ENCODE measurements around the gene NPHS2. TPM values are rescaled to one million over a fixed set of nuclear protein-coding genes. Genes with fewer than 3 reads are reported as not detected.

NPHS2 gene
- total and polyA plus RNA-seq, 2 donors from 2014 or later = 1.2 to 446 TPM

DNA sequence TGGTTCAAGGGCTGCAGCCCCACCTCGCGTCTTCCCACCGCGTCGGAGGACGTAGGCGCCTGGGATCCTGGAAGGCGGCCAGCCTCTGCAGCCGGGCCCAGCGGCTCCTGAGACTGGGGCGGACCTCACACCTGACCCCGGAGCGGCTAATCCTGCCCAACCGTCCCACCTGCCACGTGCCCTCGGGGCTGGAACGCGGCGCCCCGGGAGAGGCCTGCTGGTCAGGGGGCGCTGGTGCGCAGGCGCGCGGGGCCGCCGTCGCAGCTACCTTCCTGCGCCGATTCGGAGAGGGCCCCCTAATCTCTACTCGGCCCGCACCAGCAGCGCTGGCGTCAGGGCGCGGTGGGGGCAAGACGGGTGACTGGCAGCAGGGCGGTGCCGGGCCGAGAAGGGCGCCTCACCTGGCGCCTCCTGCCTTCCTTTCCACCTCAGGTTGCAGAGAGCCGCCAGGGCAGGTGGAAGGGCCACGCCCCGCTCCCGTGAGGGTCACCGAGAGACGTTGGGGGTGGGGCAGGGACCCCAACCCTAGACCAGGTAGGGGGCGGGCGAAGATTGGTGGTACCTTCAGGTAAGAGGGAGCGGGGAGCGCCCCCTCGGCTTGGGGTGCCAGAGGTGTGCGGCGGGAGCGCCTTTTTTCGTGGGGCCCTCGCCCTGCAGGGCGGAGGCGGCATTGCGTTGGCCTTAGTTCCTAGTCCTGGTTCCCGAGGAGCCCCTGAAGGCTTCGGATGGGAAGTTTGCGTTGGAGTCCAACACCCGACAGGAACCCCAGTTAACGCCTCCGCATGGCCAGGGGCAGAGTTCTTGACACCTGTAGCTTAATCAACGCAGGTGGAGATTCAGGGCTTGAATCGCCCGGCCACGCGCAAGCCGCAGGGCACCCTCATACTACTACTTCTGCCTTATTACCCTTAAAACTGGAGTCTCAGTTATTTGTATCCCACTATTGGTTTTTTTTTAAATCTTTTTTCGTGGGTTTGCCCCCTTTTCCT, 16.1 kb upstream of the NPHS2 start, which contains the start of gene TDRD5:
TDRD5 (plus strand) TSS at position 241 of the 989 bp plus-strand sequence. CDS start 784 bp downstream, outside the sequence.
- Histone ChIP-seq H3K36me3 (ENCODE audit: control insufficient read depth in 2 of 3, insufficient read depth in 3 of 3, low read length in 3 of 3) (no peaks in the 10 kb centered on the region), H3K9me3 (ENCODE audit: control insufficient read depth in 2 of 3, insufficient read depth in 1 of 3, low read length in 3 of 3) (no peaks in the 10 kb centered on the region), H3K27ac (ENCODE audit: low read depth in 2 of 2, low read length in 2 of 2) (no peak within 1 kb of the TSS), H3K27me3 (ENCODE audit: control insufficient read depth, insufficient read depth, low read length) (peaks cover 2% of the 10 kb centered on the region), H3K4me1 (ENCODE audit: control insufficient read depth in 2 of 3, insufficient read depth in 2 of 3, low read depth in 1 of 3, low read length in 3 of 3) (peaks cover 0 to 2% (median 0%) of the 10 kb centered on the region in 3 donors), H3K9ac (ENCODE audit: low read length in 3 of 3) (no peak within 1 kb of the TSS), H3K4me3 (ENCODE audit: low read length in 3 of 3) (peak within 1 kb of the TSS in 2 of 3 donors; percentile 11 to 30)
- intact Hi-C loops (cut with DNase I) = no loop called here
- FAIRE-seq (no peak), DNase-seq (peak; percentile 58 to 80 (median 78))
- TF ChIP-seq, protein P1, sequence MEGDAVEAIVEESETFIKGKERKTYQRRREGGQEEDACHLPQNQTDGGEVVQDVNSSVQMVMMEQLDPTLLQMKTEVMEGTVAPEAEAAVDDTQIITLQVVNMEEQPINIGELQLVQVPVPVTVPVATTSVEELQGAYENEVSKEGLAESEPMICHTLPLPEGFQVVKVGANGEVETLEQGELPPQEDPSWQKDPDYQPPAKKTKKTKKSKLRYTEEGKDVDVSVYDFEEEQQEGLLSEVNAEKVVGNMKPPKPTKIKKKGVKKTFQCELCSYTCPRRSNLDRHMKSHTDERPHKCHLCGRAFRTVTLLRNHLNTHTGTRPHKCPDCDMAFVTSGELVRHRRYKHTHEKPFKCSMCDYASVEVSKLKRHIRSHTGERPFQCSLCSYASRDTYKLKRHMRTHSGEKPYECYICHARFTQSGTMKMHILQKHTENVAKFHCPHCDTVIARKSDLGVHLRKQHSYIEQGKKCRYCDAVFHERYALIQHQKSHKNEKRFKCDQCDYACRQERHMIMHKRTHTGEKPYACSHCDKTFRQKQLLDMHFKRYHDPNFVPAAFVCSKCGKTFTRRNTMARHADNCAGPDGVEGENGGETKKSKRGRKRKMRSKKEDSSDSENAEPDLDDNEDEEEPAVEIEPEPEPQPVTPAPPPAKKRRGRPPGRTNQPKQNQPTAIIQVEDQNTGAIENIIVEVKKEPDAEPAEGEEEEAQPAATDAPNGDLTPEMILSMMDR (IDR thresholded peaks at IDR 0.05; ENCODE audit: borderline replicate concordance, extremely low read depth, insufficient read depth) = no peak

DNA sequence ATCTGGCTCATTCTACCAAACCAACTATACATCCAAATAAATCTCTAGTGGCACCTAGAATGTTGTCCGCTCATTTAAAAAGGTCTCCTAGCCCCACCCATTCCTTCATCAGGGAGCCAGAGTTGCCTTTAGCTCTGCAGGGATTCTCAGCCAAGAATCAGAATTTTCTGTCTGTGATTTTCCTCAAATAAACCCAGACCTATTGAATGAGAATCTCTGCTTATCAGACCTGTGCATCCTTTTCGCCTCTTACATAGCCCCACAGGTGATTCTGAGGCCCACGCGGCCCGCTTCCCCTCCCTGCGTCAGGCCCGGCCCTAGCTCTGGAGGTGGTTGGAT, 15.5 kb upstream of the NPHS2 start:
- no peaks in the 10 kb centered on the region for H3K36me3 ChIP-seq (ENCODE audit: control insufficient read depth in 2 of 3, insufficient read depth in 3 of 3, low read length in 3 of 3)
- peaks cover 2% of the 10 kb centered on the region for H3K27me3 ChIP-seq (ENCODE audit: control insufficient read depth, insufficient read depth, low read length)
- peak overlapping the region in 2 of 3 donors; percentile 11 to 30 for H3K4me3 ChIP-seq (ENCODE audit: low read length in 3 of 3)
- peaks cover 0 to 2% (median 0%) of the 10 kb centered on the region in 3 donors for H3K4me1 ChIP-seq (ENCODE audit: control insufficient read depth in 2 of 3, insufficient read depth in 2 of 3, low read depth in 1 of 3, low read length in 3 of 3)
- H3K9ac ChIP-seq (ENCODE audit: low read length in 3 of 3) = no peak overlapping the region
- no peak overlapping the region for H3K27ac ChIP-seq (ENCODE audit: low read depth in 2 of 2, low read length in 2 of 2)
- DNase-seq = no peak
- TF ChIP-seq, protein P1 (IDR thresholded peaks at IDR 0.05; ENCODE audit: borderline replicate concordance, extremely low read depth, insufficient read depth) = no peak
- H3K9me3 ChIP-seq (ENCODE audit: control insufficient read depth in 2 of 3, insufficient read depth in 1 of 3, low read length in 3 of 3) = no peaks in the 10 kb centered on the region
- intact Hi-C loops (cut with DNase I) = no loop called here
- no peak for FAIRE-seq

DNA sequence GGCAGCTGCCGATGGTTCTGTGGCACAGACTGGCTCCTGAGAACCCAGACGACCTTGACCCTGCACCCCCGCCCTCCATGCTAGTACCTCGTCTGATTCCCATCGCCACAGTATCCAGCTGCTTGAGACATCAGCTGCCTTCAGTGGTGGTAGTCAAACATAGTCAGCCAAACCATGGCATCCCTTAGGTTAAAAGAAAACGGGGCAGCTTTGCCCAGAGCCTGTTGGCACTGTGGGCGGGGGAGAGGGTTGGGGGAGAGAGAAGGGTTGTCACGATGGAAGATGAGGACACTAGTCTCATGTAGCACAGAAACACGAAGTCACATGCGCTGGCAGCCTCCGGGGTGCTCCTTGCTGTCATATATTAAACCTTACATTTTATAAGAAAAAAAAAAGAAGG, 14.9 kb upstream of the NPHS2 start:
- FAIRE-seq (no peak), DNase-seq (peak in 1 of 5 donors; percentile 52)
- peaks cover 2% of the 10 kb centered on the region for H3K27me3 ChIP-seq (ENCODE audit: control insufficient read depth, insufficient read depth, low read length)
- no peak overlapping the region for H3K4me3 ChIP-seq (ENCODE audit: low read length in 3 of 3)
- no peak overlapping the region for H3K27ac ChIP-seq (ENCODE audit: low read depth in 2 of 2, low read length in 2 of 2)
- H3K9ac ChIP-seq (ENCODE audit: low read length in 3 of 3) = no peak overlapping the region
- peaks cover 0 to 3% (median 2%) of the 10 kb centered on the region in 3 donors for H3K4me1 ChIP-seq (ENCODE audit: control insufficient read depth in 2 of 3, insufficient read depth in 2 of 3, low read depth in 1 of 3, low read length in 3 of 3)
- TF ChIP-seq, protein P1 (IDR thresholded peaks at IDR 0.05; ENCODE audit: borderline replicate concordance, extremely low read depth, insufficient read depth) = no peak
- no peaks in the 10 kb centered on the region for H3K9me3 ChIP-seq (ENCODE audit: control insufficient read depth in 2 of 3, insufficient read depth in 1 of 3, low read length in 3 of 3)
- intact Hi-C loops (cut with DNase I) = no loop called here
- H3K36me3 ChIP-seq (ENCODE audit: control insufficient read depth in 2 of 3, insufficient read depth in 3 of 3, low read length in 3 of 3) = no peaks in the 10 kb centered on the region

Measured in kidney (tissue), 14 donors.